Thyroid gland (tissue), 4 donors: ENCODE measurements around the gene RASGRP2.

ENCODE experiments used
- POLR2A ChIP-seq, 2 donors: fragments of 450-650 bp; IDR thresholded peaks; one replicate each; pipeline ENCODE4 v1.6.1; 2017; ENCODE audit warnings: antibody characterized with exemption in 2 of 2, mild to moderate bottlenecking in 2 of 2, moderate library complexity in 1 of 2
- TF ChIP-seq, protein P1 (sequence below), 6 experiments: fragments of 200-600 bp in 3 of 6; fragments of 450-650 bp in 3 of 6; sonication (generic) in 3 of 6; IDR thresholded peaks; one replicate each; pipeline ENCODE4 v1.5.1; 2016 to 2019; ENCODE audit warnings: antibody characterized with exemption in 6 of 6, mild to moderate bottlenecking in 2 of 6, inconsistent platforms in 1 of 6, moderate library complexity in 1 of 6

DNA sequence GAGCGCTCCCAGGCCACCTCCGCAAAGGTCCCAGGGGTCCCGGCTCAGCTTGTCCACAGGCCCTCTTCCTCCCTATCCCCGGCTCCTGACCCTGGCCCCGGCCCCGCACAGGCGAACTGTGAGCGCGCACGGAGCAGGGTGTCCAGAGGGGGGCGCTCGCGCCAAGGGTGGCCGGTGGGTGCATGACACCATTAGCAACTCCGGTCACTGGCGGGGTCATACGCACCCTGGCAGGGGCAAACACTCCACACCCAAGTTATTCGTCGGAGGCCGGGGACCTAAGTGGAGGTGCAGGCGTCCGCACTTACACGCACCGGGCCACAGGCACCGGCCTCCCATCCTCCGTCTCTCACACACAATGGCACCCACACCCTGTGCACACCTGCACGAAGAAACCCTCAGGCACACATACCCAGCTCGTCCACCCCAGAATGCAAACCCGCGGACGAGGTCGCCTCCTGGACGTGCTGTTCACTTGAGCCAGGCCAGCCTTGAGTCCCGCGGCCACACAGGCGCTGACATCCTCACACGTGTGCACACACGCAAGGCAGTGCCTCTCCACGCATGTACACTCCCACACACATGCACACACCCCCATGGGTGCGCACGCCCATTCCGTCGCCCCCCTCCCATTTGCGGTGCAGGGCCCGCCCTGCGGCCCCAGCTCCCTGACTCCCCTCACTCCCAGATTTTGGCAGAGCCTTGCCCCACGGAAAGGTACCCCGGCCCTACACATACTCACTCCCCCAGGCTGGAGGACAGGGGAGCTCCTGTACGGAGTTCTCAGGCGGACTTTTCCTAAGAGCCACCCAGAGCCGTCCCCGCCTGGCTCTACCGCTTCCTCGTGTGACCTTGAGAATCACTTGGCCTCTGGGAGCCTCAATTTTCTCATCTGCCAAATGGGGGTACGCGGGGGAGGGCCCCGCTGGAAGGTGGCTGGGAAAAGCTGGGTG lies at the start of gene RASGRP2:
- TF ChIP-seq, protein P1, sequence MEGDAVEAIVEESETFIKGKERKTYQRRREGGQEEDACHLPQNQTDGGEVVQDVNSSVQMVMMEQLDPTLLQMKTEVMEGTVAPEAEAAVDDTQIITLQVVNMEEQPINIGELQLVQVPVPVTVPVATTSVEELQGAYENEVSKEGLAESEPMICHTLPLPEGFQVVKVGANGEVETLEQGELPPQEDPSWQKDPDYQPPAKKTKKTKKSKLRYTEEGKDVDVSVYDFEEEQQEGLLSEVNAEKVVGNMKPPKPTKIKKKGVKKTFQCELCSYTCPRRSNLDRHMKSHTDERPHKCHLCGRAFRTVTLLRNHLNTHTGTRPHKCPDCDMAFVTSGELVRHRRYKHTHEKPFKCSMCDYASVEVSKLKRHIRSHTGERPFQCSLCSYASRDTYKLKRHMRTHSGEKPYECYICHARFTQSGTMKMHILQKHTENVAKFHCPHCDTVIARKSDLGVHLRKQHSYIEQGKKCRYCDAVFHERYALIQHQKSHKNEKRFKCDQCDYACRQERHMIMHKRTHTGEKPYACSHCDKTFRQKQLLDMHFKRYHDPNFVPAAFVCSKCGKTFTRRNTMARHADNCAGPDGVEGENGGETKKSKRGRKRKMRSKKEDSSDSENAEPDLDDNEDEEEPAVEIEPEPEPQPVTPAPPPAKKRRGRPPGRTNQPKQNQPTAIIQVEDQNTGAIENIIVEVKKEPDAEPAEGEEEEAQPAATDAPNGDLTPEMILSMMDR (IDR thresholded peaks at IDR 0.05): peak in 4 of 6 experiments; percentile 24 to 54 (median 33)
- TF ChIP-seq POLR2A (IDR thresholded peaks at IDR 0.05): no peak
